Breast epithelium (tissue), 4 donors: ENCODE results near the gene CYP4F3. TPM values are rescaled to one million over a fixed set of nuclear protein-coding genes. Genes with fewer than 3 reads are reported as not detected.

Experiments used
- DNase-seq, 2 donors: peaks; one replicate each; pipeline ENCODE4 v3.0.0-alpha.2; 2019; ENCODE audit warnings: low spot score in 2 of 2
- H3K27ac ChIP-seq, 2 donors: fragments of 200-600 bp; sonication (generic) in 1 of 2; one replicate each; pipeline ENCODE4 v1.5.1; 2016 to 2019; ENCODE audit warnings: mild to moderate bottlenecking in 1 of 2
- H3K27me3 ChIP-seq, 2 donors: fragments of 200-600 bp; sonication (generic) in 1 of 2; one replicate each; pipeline versions ENCODE4 v1.5.1 to v1.6.0; 2017 to 2019; ENCODE audit warnings: control low read depth in 1 of 2, mild to moderate bottlenecking in 1 of 2
- H3K36me3 ChIP-seq: fragments of 200-600 bp; one replicate; pipeline ENCODE4 v1.5.1; 2019
- H3K4me1 ChIP-seq, 2 donors: fragments of 200-600 bp; sonication (generic); one replicate each; pipeline ENCODE4 v1.5.1; 2016 to 2019; ENCODE audit warnings: control low read depth in 1 of 2
- H3K4me3 ChIP-seq, 3 donors: fragments of 200-600 bp; sonication (generic); 1 replicate in 2 of 3; 2 replicates in 1 of 3; pipeline ENCODE4 v1.5.1; 2016 to 2019; ENCODE audit warnings: mild to moderate bottlenecking in 3 of 3, moderate library complexity in 2 of 3
- H3K9me3 ChIP-seq, 2 donors: fragments of 200-600 bp; sonication (generic) in 1 of 2; one replicate each; pipeline ENCODE4 v1.5.1; 2016 to 2019; ENCODE audit warnings: control low read depth in 1 of 2
- CTCF ChIP-seq, 3 donors: fragments of 450-650 bp; IDR thresholded peaks; one replicate each; pipeline ENCODE4 v1.5.1; 2016 to 2017; ENCODE audit warnings: antibody characterized with exemption in 3 of 3, mild to moderate bottlenecking in 3 of 3, moderate library complexity in 3 of 3
- POLR2A ChIP-seq: fragments of 450-650 bp; IDR thresholded peaks from one replicate; pipeline ENCODE4 v1.6.1; 2016; ENCODE audit warnings: antibody characterized with exemption, mild to moderate bottlenecking, moderate library complexity
- POLR2AphosphoS5 ChIP-seq, 3 donors: sonication (generic); formaldehyde crosslinking; IDR thresholded peaks; one replicate each; pipeline ENCODE4 v1.6.1; 2017; ENCODE audit warnings: antibody characterized with exemption in 3 of 3
- intact Hi-C: fragments of 100-400 bp; cut with DNase I; formaldehyde crosslinking; loops from one replicate; pipeline ENCODE4 v1.15.1; 2023; ENCODE audit warnings: low total_unique reads
- total RNA-seq, 3 donors: library from RNA; depleted of rRNA; stranded (reverse); fragments of >200 nt; gene quantifications; one replicate each; pipeline ENCODE4 v1.1.0, GENCODE V29; 2016

Gene CYP4F3
- total RNA-seq, 3 donors from 2014 or later: 0.16 to 0.44 TPM; not detected in 1

- H3K4me1 ChIP-seq: no peaks in the 10 kb centered on the region
- no peak overlapping the region for H3K4me3 ChIP-seq
- intact Hi-C loops: no loop called here
- H3K36me3 ChIP-seq: no peaks in the 10 kb centered on the region
- no peaks in the 10 kb centered on the region for H3K9me3 ChIP-seq
- DNase-seq: no peak
- no peak for TF ChIP-seq CTCF (IDR thresholded peaks at IDR 0.05)
- TF ChIP-seq POLR2AphosphoS5 (IDR thresholded peaks at IDR 0.05): no peak
- no peak for TF ChIP-seq POLR2A
- H3K27ac ChIP-seq: no peak overlapping the region
- peaks cover 0 to 11% of the 10 kb centered on the region in 2 donors for H3K27me3 ChIP-seq
These were observed 15.8 kb downstream of the CYP4F3 start for GRCh38 chr19:15656467-15656866.

- H3K27ac ChIP-seq: no peak overlapping the region
- no peak overlapping the region for H3K4me3 ChIP-seq
- H3K9me3 ChIP-seq: no peaks in the 10 kb centered on the region
- H3K4me1 ChIP-seq: no peaks in the 10 kb centered on the region
- no peak for DNase-seq
- no peaks in the 10 kb centered on the region for H3K36me3 ChIP-seq
- TF ChIP-seq POLR2AphosphoS5 (IDR thresholded peaks at IDR 0.05) (no peak), POLR2A (no peak), CTCF (IDR thresholded peaks at IDR 0.05) (no peak)
- H3K27me3 ChIP-seq: peaks cover 0 to 9% of the 10 kb centered on the region in 2 donors
- intact Hi-C loops: no loop called here
These were observed 22.6 kb downstream of the CYP4F3 start for GRCh38 chr19:15663247-15663646.

DNA sequence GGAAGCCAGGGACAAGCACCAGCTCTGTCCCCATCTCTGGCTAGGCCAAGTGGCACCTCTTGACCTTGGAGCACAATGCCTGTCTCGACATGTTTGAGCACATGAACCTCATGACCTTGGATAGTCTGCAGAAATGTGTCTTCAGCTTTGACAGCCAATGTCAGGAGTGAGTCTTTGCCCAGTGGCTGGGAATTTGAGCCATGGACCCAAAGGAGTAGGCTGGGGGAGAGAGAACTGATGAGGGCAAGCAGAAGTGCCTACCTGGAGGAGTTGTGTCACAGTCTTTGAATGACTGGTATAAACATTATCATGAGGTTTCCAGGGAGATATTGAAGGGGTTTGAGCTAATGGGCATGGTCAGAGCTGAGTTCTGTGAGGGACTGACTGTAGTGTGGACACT lies 25.5 kb downstream of the CYP4F3 start:
- intact Hi-C loops: no loop called here
- no peak overlapping the region for H3K27ac ChIP-seq
- peaks cover 0 to 9% of the 10 kb centered on the region in 2 donors for H3K27me3 ChIP-seq
- no peaks in the 10 kb centered on the region for H3K4me1 ChIP-seq
- H3K9me3 ChIP-seq: no peaks in the 10 kb centered on the region
- no peak overlapping the region for H3K4me3 ChIP-seq
- no peak for DNase-seq
- TF ChIP-seq POLR2AphosphoS5 (IDR thresholded peaks at IDR 0.05) (no peak), CTCF (IDR thresholded peaks at IDR 0.05) (no peak), POLR2A (no peak)
- H3K36me3 ChIP-seq: no peaks in the 10 kb centered on the region

GRCh38 chr19:15666883-15667282 lies 26.2 kb downstream of the CYP4F3 start:
- Histone ChIP-seq H3K27me3 (peaks cover 0 to 9% of the 10 kb centered on the region in 2 donors), H3K9me3 (no peaks in the 10 kb centered on the region), H3K27ac (no peak overlapping the region), H3K4me1 (no peaks in the 10 kb centered on the region), H3K36me3 (no peaks in the 10 kb centered on the region), H3K4me3 (no peak overlapping the region)
- TF ChIP-seq CTCF (IDR thresholded peaks at IDR 0.05) (no peak), POLR2AphosphoS5 (IDR thresholded peaks at IDR 0.05) (no peak), POLR2A (no peak)
- no peak for DNase-seq
- intact Hi-C loops: no loop called here

GRCh38 chr19:15669440-15669839 lies 28.7 kb downstream of the CYP4F3 start:
- TF ChIP-seq CTCF (IDR thresholded peaks at IDR 0.05): no peak
- TF ChIP-seq POLR2AphosphoS5 (IDR thresholded peaks at IDR 0.05): no peak
- TF ChIP-seq POLR2A: no peak

More at GRCh38 chr19:15669440-15669839, 28.7 kb downstream of the CYP4F3 start:
- Histone ChIP-seq H3K4me3 (no peak overlapping the region), H3K36me3 (no peaks in the 10 kb centered on the region), H3K27ac (no peak overlapping the region), H3K9me3 (no peaks in the 10 kb centered on the region), H3K27me3 (peaks cover 0 to 9% of the 10 kb centered on the region in 2 donors), H3K4me1 (no peaks in the 10 kb centered on the region)
- intact Hi-C loops: no loop called here
- no peak for DNase-seq
